SK-N-MC (cell line): Measurements from ENCODE around the gene TOP1.

Experiments used
- EZH2 ChIP-seq: fragments of 200-600 bp; sonication (generic); IDR thresholded peaks from one replicate; pipeline ENCODE4 v1.6.1; 2017; ENCODE audit warnings: antibody characterized with exemption
- POLR2AphosphoS5 ChIP-seq: IDR thresholded peaks from 2 replicates; pipeline ENCODE4 v1.6.1; 2012; ENCODE audit warnings: mild to moderate bottlenecking, low read depth, low read length, borderline replicate concordance

GRCh38 chr20:41142245-41142644 lies 113.6 kb downstream of the TOP1 start:
- no peak for TF ChIP-seq POLR2AphosphoS5
- TF ChIP-seq EZH2: no peak
